GM12801 (cell line): ENCODE data around the gene PDZRN3.

ENCODE experiments used
- TF ChIP-seq, protein P1 (sequence below): IDR thresholded peaks from one replicate; pipeline ENCODE4 v1.5.1; 2011; ENCODE audit warnings: control low read depth; ENCODE audit not compliant: insufficient read length; ENCODE audit errors: extremely low read depth

PDZRN3 gene

GRCh38 chr3:73624821-73625665, at the start of gene PDZRN3:
PDZRN3 (minus strand) TSS chr3:73624941.
- TF ChIP-seq, protein P1, sequence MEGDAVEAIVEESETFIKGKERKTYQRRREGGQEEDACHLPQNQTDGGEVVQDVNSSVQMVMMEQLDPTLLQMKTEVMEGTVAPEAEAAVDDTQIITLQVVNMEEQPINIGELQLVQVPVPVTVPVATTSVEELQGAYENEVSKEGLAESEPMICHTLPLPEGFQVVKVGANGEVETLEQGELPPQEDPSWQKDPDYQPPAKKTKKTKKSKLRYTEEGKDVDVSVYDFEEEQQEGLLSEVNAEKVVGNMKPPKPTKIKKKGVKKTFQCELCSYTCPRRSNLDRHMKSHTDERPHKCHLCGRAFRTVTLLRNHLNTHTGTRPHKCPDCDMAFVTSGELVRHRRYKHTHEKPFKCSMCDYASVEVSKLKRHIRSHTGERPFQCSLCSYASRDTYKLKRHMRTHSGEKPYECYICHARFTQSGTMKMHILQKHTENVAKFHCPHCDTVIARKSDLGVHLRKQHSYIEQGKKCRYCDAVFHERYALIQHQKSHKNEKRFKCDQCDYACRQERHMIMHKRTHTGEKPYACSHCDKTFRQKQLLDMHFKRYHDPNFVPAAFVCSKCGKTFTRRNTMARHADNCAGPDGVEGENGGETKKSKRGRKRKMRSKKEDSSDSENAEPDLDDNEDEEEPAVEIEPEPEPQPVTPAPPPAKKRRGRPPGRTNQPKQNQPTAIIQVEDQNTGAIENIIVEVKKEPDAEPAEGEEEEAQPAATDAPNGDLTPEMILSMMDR, result no peak

DNA sequence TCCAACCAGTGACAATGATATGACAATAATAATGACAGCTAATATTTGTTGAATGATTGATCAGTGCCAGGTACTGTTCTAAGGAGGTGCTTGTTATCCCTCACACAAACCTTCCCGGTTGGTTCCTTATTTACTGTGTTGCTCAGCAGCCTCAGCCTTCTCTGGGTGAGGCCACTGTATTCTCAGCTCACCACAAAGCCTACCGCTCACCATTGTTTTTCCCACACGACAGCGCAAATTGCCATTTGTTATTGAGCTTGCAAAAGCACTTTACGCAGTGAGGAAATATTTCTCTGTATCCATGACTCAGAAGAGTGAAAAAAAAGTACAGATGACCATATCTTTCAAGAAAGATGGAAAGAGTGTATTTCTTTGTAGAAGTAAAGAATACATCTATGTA, 49.5 kb upstream of the PDZRN3 start:
- TF ChIP-seq, protein P1, result no peak

DNA sequence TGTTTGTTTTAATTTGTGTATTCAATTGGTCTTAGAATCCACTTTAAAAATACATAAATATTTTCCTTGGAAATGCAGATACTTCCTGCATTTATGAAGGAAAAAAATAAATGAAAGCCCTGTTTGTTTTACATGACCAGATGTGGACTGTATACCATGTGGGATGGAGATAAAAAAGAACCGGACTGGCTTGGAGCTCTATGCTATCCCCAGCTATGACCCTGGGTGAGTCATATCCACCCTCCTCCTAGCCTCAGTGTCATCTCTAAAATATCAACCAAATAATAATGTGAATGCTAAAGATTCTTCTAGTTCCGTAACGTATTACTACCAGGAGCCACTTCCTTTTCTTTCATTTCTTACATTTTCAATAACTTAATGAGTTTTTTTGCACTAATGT, 44.5 kb upstream of the PDZRN3 start:
- TF ChIP-seq, protein P1, result no peak

DNA sequence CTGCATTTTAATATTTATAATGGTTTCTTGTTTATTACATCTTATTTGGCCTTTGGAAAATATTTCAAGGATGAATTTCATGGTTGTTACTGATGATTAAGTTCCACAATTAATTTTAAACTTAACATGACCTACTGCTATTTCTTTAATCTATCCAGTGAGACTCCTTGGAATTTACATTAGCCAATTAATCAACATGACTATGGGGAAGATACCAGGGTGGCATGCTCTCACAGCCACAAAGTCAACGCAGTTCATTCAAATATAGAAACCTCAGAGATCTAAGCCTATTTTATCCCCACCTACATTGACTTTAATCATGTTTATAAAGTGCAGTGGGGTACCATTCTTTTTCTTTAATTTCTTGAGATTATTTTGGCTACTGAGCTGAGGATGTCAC, 43.6 kb upstream of the PDZRN3 start:
- TF ChIP-seq, protein P1, result no peak

- TF ChIP-seq, protein P1, result no peak
Observed at GRCh38 chr3:73667889-73668288, 43.1 kb upstream of the PDZRN3 start.

GRCh38 chr3:73665286-73665685, 40.5 kb upstream of the PDZRN3 start:
- TF ChIP-seq, protein P1, result no peak

DNA sequence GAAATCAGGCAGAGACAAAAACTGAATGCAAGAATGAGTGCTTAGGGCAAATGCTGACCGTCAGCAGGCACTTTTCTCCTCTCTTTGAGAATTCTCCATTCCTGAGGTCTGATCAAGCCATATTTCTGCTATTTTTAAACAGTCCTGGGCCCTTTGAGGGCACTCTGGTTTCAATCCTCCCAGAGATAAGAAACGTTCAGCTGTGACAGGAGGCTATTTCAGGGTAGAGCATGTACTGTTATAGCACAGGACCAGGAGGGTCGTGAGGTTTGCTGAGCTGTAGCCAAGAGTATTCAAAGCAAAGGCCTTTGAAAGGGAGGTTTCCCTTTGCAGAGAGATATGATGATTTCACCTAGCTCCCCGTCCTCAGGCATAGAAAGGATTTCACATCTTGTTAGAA, 39.6 kb upstream of the PDZRN3 start:
- TF ChIP-seq, protein P1, result no peak

DNA sequence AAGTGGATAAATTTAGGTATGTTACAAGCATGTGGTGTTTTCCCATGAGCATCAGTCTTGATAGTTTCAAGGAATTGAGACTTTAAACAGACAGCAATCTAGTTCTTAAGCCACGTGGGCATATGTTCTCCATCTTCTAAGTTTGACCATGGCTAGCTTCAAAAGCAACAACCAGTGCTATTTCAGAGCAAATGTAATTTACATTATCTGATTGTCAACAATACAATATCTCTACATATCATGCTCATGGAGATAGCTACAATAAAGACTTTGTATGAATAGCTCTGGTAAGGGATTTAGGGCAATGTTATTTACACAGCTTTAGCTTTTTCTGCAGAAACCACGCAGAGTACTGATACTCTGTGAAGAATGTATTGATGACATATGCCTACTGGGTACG, 38.8 kb upstream of the PDZRN3 start:
- TF ChIP-seq, protein P1, result no peak
